GM23248 (cell line): ENCODE data around the gene RMI2.

Experiments
- EZH2 ChIP-seq: fragments of 200-600 bp; sonication (generic); IDR thresholded peaks from 2 replicates; pipeline ENCODE4 v1.6.1; 2018; ENCODE audit warnings: antibody characterized with exemption, mild to moderate bottlenecking; ENCODE audit not compliant: insufficient read depth, poor library complexity, severe bottlenecking
- EZH2phosphoT487 ChIP-seq: fragments of 200-600 bp; sonication (generic); IDR thresholded peaks from 2 replicates; pipeline ENCODE4 v1.6.1; 2018; ENCODE audit warnings: antibody characterized with exemption, moderate library complexity, mild to moderate bottlenecking, low read depth; ENCODE audit not compliant: insufficient read depth

DNA sequence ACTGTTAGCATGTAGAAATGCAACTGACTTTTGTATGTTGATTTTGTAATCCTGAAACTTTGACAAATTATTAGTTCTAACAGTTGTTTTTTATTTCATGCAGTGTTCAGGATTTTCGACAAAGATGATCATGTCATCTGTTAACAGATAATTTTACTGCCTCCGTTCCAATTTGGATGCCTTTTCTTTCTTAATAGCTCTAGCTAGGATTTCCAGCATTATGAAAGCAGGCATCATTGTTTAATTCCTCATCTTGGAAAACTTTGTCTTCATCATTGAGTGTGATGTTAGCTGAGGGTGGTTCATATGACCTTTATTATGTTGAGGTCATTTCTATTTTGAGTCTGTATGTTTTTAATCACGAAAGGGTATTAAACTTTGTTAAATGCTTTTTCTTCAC, 31.9 kb downstream of the RMI2 start:
- TF ChIP-seq EZH2phosphoT487 (no peak), EZH2 (no peak)
